ENCODE measurements around the gene KCNH4. TPM values are rescaled to one million over a fixed set of nuclear protein-coding genes. Genes with fewer than 3 reads are reported as not detected.
"Not testable (repeated sequence)": the region's sequence is repeated elsewhere in the genome, so short reads cannot be mapped to it uniquely, and the experiment has no call there.

The KCNH4 gene
- under 0.01 TPM for total RNA-seq

DNA sequence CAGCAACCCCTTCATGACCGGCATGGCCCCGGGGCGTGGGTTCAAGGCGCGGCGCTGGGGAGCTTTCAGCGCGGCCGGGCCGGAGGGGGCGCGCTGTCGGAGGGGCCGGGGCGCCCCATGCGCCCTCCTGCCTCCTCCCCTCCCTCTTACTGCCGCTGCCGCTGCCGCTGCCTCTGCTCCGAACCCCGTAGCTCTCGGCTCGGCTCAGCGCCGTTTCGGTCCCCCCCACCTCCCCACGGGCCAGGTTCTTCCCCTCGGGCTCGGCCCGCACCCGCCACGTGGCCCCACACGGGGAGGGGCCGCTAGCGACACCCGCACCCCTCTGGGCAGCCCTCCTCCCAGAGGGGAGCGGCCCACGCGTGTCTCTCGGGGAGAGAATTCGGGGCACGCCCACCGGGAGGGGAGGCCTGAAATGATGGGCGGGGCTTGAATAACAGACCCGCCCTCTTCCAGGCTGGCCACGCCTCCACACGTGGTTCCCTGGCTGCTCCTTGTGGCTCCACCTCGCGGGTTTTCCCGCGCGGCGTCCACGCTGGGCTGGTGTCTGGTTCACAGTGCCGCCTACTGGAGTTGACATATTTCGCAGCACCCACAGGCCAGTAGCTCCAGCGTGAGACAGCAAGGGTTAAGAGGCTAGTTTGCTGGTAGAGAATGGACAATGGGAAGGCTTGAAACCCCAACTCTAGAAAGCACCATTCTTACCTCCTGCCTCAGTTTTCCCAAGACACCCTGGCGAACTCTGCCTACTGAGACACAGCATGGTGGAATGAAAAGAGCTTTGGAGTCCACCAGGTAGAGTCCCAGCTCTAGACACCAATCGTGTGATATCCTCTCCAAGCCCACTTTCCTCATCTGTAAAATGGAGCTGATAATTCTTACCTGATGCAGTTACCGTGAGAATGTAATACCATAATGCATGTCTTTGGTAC is at the start of gene KCNH4:
Gene KCNH4 (minus strand): TSS at position 221 of the 929 bp plus-strand sequence. CDS start 197 bp downstream, at position 24.
- Histone ChIP-seq H3K4me1 (ENCODE audit: insufficient read depth, low read length) (peaks cover 58% of the 10 kb centered on the region), H3K9me3 (ENCODE audit: low read depth, low read length) (no peaks in the 10 kb centered on the region), H3K4me3 (ENCODE audit: low read length) (peak within 1 kb of the TSS; percentile 22), H3K27me3 (ENCODE audit: insufficient read depth, low read length) (peaks cover 27% of the 10 kb centered on the region)

DNA sequence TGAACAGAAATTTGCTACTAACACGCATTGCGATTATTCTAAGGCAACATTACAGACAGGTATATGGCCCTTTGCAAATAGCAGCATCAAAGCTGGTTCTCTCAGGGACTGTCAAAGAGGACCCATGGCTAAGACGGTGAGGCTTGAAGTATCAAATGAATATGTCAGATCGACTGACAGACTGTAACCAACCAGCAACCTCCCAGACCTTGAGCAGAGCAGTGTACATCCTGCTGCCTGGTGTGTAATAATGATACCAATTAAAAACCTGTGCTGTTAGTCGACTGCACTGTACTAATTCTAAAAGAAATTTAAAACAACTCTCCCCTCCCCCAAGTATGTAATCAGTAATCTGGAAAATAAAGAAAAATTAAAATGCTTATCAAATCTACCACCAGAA is 49.3 kb upstream of the KCNH4 start:
- Histone ChIP-seq H3K4me1 (ENCODE audit: insufficient read depth, low read length) (peaks cover 12% of the 10 kb centered on the region), H3K9me3 (ENCODE audit: low read depth, low read length) (no peaks in the 10 kb centered on the region), H3K27me3 (ENCODE audit: insufficient read depth, low read length) (no peaks in the 10 kb centered on the region), H3K4me3 (ENCODE audit: low read length) (no peak overlapping the region)

DNA sequence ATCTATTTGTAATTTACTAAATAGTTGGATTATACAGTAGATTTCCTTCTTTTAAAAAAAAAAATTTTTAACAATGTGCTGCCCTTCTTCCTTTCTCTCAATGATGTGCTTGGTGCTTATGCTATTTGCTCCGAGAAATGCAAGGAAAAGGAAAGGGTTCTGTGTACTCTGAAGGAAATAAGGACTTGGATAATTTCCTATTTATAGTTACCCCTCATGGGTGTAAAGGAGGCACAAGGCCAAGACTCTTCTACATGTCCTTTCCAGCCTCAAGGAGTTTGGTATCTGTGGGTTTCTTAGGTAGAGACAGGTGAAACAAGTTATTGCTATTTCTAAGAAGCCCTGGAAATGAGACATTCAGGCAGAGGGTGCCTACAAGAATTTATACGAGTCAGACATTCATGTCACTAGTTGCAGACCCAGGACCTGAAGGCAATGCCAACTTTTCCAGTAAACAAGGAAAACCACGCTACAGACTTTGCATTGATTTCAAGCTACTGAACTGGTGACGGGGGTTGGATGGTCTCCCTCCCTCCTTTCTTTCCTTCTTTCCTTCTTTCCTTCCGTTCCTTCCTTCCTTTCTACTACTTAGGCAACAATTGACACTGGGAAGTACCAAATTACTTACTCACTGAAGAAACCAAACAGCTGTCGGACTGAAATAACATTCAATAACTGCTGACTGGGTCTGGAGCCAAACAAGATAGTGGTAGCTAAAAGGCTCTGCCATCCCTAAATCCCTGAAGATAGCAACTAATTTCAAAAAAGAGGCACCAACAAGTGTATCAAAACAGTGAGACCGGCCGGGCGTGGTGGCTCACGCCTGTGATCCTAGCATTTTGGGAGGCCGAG is 47.1 kb upstream of the KCNH4 start:
- peaks cover 14% of the 10 kb centered on the region for H3K4me1 ChIP-seq (ENCODE audit: insufficient read depth, low read length)
- H3K4me3 ChIP-seq (ENCODE audit: low read length), result no peak overlapping the region
- H3K27me3 ChIP-seq (ENCODE audit: insufficient read depth, low read length), result no peaks in the 10 kb centered on the region
- no peaks in the 10 kb centered on the region for H3K9me3 ChIP-seq (ENCODE audit: low read depth, low read length)

DNA sequence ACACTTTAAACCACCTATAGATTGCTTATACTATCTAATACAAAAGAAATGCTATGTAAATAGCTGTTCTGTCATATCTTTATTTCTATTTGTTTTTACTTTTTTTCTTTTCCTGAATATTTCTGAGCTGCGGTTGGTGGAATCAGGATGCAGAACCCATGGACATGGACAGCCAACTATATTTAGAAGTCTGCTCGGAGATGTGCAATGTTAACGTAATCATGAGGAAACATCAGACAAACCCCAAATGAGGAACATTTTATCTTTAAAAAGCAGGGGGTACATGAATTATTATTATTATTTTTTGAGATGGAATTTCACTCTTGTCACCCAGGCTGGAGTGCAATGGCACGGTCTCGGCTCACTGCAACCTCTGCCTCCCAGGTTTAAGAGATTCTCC is 44.7 kb upstream of the KCNH4 start:
- Histone ChIP-seq H3K9me3 (ENCODE audit: low read depth, low read length) (no peaks in the 10 kb centered on the region), H3K4me3 (ENCODE audit: low read length) (no peak overlapping the region), H3K27me3 (ENCODE audit: insufficient read depth, low read length) (no peaks in the 10 kb centered on the region), H3K4me1 (ENCODE audit: insufficient read depth, low read length) (peaks cover 17% of the 10 kb centered on the region)

DNA sequence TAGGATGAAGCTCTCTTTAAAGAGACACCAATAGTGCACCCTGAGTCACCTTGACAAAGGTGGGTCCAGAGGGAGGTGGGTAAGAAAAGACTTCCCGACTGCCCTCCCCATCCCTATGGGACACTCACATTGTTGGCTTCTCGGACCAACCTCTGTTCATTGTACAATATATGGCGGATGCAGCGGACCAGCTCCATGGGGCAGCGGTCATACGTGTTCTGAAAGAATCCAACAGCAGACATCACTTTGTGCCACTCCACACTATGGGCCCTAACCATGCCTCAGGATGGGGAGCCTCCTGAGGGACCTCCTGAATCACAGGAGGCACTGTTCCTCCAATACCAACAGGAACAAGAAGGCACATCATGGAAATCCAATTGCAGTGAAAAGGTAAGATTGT is 43.7 kb upstream of the KCNH4 start:
- Histone ChIP-seq H3K4me1 (ENCODE audit: insufficient read depth, low read length) (peaks cover 17% of the 10 kb centered on the region), H3K27me3 (ENCODE audit: insufficient read depth, low read length) (no peaks in the 10 kb centered on the region), H3K9me3 (ENCODE audit: low read depth, low read length) (no peaks in the 10 kb centered on the region), H3K4me3 (ENCODE audit: low read length) (no peak overlapping the region)

DNA sequence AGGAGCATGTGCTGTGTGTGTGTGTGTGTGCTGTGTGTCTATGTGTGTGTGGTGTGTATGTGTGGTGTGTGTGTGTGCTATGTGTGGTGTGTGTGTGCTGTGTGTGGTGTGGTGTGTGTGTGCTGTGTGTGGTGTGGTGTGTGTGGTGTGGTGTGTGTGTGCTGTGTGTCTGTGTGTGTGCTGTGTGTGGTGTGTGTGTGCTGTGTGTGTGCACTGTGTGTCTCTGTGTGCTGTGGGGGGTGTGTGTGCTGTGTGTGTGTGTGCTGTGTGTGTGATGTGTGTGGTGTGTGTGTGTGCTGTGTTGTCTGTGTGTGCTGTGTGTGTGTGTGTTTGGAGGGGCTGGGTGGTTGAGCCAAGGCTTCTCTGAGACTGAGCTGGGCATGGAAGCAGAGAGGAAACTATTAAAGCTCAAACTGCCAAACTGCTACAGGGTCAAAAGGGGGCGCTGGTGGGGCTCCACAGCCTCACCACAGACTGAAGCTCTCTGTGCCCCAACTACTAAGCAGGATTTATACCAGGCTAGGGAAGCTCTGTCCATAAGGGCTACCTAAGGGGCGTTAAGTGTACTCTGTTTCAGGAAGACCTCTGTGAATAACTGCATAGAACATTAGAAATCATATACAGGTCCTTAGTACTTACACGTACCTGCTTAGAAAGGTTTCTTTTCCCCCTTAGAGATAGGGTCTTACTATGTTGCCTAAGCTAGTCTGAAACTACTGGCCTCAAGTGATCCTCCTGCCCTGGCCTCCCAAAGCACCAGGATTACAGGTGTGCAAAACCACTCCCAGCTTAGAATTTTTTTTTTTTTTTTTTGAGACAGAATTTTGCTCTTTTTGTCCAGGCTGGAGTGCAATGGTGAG is 41.2 kb upstream of the KCNH4 start:
- no peaks in the 10 kb centered on the region for H3K9me3 ChIP-seq (ENCODE audit: low read depth, low read length)
- H3K4me3 ChIP-seq (ENCODE audit: low read length), result no peak overlapping the region
- H3K4me1 ChIP-seq (ENCODE audit: insufficient read depth, low read length), result peaks cover 17% of the 10 kb centered on the region
- H3K27me3 ChIP-seq (ENCODE audit: insufficient read depth, low read length), result no peaks in the 10 kb centered on the region

DNA sequence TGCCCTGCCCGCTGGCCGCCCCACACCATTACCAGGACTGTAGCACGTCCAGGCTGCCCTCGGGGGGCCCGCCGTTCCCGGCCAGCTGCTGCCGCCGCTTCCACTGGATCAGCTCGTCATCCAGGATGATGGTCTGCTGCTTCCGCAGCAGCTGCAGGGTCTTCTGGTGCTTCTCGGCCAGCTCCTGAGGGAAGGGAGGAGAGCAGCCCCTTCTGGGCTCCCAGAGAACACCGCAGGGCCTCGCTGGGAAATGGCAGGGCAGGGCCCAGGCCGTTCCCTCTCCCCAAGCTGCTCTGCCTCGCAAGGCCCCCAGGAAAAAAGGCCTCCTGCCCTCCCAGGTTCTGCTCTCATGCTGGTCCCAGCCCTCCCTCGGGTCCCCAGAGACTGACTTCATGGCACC is 38.3 kb upstream of the KCNH4 start:
- not testable (repeated sequence) for H3K27me3 ChIP-seq (ENCODE audit: insufficient read depth, low read length); H3K9me3 ChIP-seq (ENCODE audit: low read depth, low read length); H3K4me1 ChIP-seq (ENCODE audit: insufficient read depth, low read length); H3K4me3 ChIP-seq (ENCODE audit: low read length)

DNA sequence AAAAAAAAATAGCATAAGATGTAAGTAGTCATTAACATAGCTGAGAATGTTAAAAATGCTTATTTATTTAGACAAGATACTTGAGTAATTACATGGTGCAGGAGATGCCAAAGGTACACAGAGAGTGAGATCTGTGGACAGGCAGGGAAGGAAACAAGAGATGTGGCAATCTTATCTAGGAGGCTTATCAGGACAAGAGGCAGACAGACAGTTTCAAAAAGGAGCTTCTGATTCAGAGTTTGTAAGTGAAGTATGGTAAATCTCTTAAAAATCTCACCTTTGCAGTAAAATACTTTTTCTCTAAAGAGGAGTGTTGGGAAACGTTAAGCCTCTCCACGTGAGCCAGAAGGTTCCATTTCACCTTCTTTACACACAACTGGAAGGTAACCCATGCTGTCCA is 33.2 kb upstream of the KCNH4 start:
- no peaks in the 10 kb centered on the region for H3K27me3 ChIP-seq (ENCODE audit: insufficient read depth, low read length)
- H3K9me3 ChIP-seq (ENCODE audit: low read depth, low read length), result no peaks in the 10 kb centered on the region
- H3K4me1 ChIP-seq (ENCODE audit: insufficient read depth, low read length), result no peaks in the 10 kb centered on the region
- H3K4me3 ChIP-seq (ENCODE audit: low read length), result no peak overlapping the region

DNA sequence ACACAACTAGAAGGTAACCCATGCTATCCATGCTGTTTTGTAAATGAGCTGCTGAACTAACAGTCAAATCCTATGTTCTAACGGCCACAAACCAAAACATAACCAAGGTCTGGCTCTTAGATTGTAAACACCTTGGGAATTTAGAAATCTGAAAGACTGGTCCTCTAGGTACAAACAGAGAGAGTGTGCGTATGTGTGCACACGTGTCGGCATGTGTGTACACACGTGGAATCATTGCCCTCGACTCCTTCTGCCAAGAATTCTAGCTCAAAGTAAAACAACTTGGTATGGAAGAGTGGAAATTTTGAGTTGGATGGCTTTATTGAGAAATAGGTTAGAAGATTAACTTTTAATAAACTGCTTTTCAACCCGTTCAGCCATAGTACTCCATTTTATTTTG is 31.4 kb upstream of the KCNH4 start:
- Histone ChIP-seq H3K4me1 (ENCODE audit: insufficient read depth, low read length) (no peaks in the 10 kb centered on the region), H3K4me3 (ENCODE audit: low read length) (no peak overlapping the region), H3K27me3 (ENCODE audit: insufficient read depth, low read length) (no peaks in the 10 kb centered on the region), H3K9me3 (ENCODE audit: low read depth, low read length) (no peaks in the 10 kb centered on the region)

DNA sequence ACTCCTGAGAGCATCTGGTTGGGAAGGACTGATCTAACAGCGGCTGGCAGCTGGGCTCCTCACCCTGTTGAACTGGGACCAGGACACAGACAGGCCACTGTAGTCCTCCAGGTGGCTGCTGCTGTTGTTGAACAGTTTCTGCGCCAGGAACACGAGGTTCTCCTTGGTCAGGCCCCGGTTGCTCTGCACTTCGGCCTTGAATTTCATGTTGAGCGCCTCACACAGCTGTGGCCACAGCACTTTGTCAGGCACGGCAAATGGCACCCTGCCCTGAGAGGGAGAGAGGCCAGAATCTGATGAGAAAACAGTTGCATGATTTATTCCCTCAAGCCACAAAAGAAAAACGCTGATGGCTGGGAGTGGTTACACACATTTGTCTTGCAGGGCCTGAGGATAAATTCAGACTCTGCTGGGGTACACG is 31.0 kb upstream of the KCNH4 start:
- not testable (repeated sequence) for H3K9me3 ChIP-seq (ENCODE audit: low read depth, low read length); H3K27me3 ChIP-seq (ENCODE audit: insufficient read depth, low read length); H3K4me3 ChIP-seq (ENCODE audit: low read length); H3K4me1 ChIP-seq (ENCODE audit: insufficient read depth, low read length)

DNA sequence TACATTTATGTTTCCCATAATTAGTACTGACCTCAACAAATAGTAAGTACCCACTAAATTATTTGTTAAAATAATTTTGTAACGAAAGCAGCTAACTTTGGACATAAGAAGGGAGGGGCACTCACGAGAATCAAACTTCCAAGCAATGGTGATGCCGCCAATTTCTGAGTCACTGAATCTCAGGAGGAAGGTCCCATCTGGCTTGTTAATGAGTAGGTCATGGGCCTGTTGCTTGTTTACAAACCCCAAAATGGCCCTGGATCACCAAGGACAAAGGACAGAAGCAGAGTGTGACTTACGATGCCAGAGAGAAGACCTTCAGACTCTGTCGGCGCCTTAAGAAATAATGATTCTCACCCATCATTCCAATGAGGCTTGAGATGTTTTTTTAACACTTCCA is 29.1 kb upstream of the KCNH4 start:
- H3K9me3 ChIP-seq (ENCODE audit: low read depth, low read length), result no peaks in the 10 kb centered on the region
- H3K27me3 ChIP-seq (ENCODE audit: insufficient read depth, low read length), result no peaks in the 10 kb centered on the region
- H3K4me3 ChIP-seq (ENCODE audit: low read length), result no peak overlapping the region
- peaks cover 7% of the 10 kb centered on the region for H3K4me1 ChIP-seq (ENCODE audit: insufficient read depth, low read length)

DNA sequence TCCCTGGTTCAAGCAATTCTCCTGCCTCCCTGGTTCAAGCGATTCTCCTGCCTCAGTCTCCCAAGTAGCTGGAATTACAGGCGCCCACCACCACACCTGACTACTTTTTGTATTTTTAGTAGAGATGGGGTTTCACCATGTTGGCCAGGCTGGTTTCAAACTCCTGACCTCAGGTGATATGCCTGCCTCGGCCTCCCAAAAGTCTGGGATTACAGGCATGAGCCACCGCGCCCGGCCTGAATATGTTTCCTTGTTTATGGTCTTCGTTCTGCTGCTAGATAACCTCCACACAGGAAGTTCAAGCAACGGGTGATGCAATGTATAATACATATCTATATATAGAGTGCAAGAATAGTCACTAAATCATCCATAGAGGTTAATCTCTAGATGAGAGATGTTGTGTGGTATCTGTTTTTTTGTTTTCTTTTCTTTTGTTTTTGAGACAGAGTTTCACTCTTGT is 25.2 kb upstream of the KCNH4 start:
- not testable (repeated sequence) for H3K4me3 ChIP-seq (ENCODE audit: low read length); H3K27me3 ChIP-seq (ENCODE audit: insufficient read depth, low read length); H3K4me1 ChIP-seq (ENCODE audit: insufficient read depth, low read length); H3K9me3 ChIP-seq (ENCODE audit: low read depth, low read length)

DNA sequence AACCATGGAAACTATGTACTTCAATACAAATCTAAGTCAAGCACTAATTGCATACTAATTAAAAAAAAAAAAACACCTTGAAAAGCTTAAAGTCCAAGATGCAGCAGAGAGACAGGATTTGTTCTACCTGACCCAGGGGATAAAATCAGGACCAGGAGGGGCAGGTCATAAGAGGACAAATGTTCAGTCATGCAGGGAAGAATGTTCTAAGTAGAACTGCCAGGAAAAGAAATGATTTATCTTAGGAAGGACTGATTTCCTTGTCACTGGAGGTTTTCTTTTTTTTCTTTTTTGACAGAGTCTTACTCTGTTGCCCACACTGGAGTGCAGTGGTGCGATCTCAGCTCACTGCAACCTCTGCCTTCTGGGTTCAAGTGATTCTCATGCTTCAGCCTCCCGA is 22.4 kb upstream of the KCNH4 start:
- no peak overlapping the region for H3K4me3 ChIP-seq (ENCODE audit: low read length)
- H3K9me3 ChIP-seq (ENCODE audit: low read depth, low read length), result no peaks in the 10 kb centered on the region

DNA sequence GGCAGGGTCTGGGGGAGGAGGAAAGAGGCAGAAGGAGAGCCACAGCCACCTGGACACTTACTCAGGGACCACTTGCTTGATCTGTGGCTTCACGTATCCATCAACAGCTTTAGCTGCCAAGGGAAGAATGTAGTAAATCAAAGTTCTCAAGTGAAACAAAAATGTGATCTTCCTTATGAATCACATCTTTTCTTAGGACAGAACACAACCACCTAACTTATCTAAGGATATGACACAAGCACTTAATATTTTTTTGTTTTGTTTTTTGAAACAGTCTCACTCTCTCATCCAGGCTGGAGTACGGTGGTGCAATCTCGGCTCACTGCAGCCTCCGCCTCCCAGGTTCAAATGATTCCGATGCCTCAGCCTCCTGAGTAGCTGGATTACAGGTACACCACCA is 21.8 kb upstream of the KCNH4 start:
- Histone ChIP-seq H3K9me3 (ENCODE audit: low read depth, low read length) (no peaks in the 10 kb centered on the region), H3K27me3 (ENCODE audit: insufficient read depth, low read length) (no peaks in the 10 kb centered on the region), H3K4me3 (ENCODE audit: low read length) (no peak overlapping the region), H3K4me1 (ENCODE audit: insufficient read depth, low read length) (peaks cover 23% of the 10 kb centered on the region)

More for the DNA sequence above, 22.4 kb upstream of the KCNH4 start:
- Histone ChIP-seq H3K4me1 (ENCODE audit: insufficient read depth, low read length) (peaks cover 22% of the 10 kb centered on the region), H3K27me3 (ENCODE audit: insufficient read depth, low read length) (no peaks in the 10 kb centered on the region)
